HG02970 (cell line): ENCODE results near the gene PCSK7.
"Not testable (repeated sequence)": the region's sequence is repeated elsewhere in the genome, so short reads cannot be mapped to it uniquely, and the experiment has no call there.

Source experiments
- ATAC-seq: cut with Tn5 transposase; IDR thresholded peaks from one replicate; pipeline ENCODE4 v1.9.1; 2021; ENCODE audit warnings: mild to moderate bottlenecking, moderate library complexity, moderate number of reproducible peaks; ENCODE audit not compliant: unreplicated experiment, low FRiP score

The PCSK7 gene, protein sequence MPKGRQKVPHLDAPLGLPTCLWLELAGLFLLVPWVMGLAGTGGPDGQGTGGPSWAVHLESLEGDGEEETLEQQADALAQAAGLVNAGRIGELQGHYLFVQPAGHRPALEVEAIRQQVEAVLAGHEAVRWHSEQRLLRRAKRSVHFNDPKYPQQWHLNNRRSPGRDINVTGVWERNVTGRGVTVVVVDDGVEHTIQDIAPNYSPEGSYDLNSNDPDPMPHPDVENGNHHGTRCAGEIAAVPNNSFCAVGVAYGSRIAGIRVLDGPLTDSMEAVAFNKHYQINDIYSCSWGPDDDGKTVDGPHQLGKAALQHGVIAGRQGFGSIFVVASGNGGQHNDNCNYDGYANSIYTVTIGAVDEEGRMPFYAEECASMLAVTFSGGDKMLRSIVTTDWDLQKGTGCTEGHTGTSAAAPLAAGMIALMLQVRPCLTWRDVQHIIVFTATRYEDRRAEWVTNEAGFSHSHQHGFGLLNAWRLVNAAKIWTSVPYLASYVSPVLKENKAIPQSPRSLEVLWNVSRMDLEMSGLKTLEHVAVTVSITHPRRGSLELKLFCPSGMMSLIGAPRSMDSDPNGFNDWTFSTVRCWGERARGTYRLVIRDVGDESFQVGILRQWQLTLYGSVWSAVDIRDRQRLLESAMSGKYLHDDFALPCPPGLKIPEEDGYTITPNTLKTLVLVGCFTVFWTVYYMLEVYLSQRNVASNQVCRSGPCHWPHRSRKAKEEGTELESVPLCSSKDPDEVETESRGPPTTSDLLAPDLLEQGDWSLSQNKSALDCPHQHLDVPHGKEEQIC

GRCh38 chr11:117231842-117232091 lies at the start of gene PCSK7:
TSS of gene PCSK7 (minus strand) at chr11:117232073. CDS start at chr11:117229844, 2,229 bp downstream.
- no peak for ATAC-seq

- ATAC-seq: no peak
These were observed 49.3 kb upstream of the PCSK7 start for GRCh38 chr11:117281159-117281558.

GRCh38 chr11:117279711-117280376 lies 48.0 kb upstream of the PCSK7 start:
- no peak for ATAC-seq

DNA sequence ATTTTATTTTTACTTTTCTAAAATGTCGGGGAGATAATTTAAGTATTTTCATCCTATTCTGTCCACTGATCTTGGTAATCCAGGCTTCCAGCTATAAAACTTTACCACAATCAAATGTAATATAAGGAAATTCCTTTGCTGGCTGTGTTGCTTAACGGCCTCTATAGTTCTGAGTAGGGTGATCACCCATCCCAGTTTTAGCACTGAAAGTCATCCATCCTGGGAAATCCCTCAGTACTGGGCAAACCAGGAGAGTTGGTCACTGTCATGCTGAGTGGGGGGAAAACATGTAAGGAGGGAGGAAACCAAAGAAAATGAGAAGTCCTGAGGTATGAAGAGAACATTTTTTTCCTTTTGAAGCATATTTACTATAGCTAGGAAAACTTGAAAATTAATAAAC lies 46.5 kb upstream of the PCSK7 start:
- ATAC-seq: no peak

DNA sequence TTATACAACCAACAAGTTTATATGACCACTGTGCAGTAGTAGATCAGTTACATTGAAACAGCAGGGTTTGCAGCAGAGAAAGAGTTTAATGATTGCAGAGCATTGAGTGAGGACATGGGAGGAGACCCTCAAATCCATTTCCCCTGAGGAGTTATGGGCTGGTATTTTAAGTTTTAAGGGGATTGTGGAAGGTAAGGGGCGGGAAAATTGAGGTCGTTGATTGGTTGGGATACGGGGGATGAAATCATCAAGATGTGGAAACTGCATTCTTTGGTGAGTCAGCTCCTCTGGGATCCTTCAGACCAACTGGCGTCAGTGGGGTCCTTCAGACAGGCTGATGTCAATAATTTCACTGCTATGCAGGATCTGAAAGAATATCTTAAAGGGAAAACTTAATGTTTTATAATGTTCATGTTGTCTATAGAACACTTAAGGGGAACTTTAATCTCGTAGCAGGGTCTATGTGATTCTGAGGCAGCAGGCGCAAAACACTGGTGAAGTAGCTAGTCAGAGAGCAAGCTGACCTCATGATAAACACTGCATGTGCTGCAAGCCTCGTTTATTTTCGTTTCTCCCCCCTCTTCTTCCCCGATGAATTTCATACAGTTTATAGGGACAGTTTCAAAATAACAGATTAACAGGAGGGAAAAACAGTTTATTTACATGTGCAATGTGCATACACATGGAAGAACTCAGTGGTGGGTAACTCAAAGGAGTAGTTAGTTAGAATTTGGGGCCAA lies 41.8 kb upstream of the PCSK7 start:
- ATAC-seq: no peak

DNA sequence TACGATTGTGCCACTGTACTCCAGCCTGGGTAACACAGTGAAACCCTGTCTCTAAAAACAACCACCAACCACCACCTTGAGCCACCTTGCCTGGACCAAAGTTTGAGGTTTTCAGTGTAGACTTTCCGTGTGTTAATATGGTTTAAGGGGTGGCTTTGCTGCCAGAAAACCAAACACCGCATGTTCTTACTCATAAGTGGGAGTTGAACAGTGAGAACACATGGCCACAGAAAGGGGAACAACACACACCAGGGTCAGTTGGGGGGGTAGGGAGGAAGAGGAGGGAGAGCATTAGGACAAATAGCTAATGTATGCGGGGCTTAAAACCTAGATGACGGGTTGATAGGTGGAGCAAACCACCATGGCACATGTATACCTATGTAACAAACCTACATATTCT lies 40.3 kb upstream of the PCSK7 start:
- ATAC-seq: not testable (repeated sequence)

DNA sequence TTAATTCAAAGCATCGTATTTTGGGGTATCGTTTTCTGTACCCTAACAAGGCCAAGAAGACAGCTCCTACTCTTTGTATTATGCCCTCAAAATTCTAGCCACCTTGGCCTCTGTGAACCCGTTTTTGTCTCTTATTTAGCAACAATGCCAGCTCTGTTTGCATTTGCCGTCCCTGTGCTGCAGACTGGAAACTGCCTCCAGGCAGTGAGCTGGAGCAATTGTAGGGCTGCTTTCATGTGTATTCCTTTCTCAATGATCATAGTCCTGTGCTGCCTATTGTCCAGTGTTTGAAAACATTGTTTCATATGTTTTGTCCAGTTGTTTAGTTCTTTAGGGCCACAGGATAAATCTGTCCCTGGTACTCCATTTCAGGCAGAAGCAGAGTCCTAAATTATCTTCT lies 39.3 kb upstream of the PCSK7 start:
- ATAC-seq: no peak

DNA sequence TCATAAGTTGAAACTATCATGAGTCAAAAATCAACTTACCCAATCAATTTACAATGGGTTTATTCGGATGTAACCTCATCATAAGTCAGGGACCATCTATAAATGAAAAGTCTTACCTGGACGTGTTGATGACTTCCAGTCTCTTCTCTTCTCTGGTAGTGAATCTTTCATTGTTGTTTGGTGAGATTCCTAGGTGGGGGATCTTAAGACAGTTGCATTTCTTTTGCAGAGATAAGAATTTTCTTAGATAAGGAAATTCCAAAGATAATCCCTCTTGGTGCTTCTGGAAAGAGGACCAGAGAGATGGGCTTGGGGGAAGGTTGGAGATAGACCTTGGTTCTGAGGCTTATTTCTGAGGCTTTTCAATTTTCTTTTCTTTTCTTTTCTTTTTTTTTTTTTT lies 38.0 kb upstream of the PCSK7 start:
- ATAC-seq: no peak

DNA sequence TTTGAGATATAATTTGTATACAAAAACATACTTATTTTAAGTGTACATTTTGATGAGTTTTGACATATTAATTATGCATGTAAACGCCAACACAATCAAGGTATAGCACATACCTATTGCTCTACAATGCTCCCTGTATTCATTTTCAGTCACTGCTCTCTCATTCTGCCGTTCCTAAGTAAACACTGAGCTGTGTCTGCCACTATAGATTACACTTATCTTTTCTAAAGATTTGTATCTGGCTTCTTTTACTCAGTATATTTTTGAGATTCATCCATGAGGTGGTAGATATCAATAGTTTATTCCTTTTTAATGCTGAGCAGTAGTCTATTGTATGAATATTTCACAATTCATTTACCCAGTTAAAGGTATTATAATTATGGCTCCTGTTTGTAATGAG lies 33.9 kb upstream of the PCSK7 start:
- ATAC-seq: no peak

- ATAC-seq: not testable (repeated sequence)
These were observed 32.9 kb upstream of the PCSK7 start for GRCh38 chr11:117264624-117265323.

- no peak for ATAC-seq
These were observed 27.5 kb upstream of the PCSK7 start for GRCh38 chr11:117259417-117259816.

DNA sequence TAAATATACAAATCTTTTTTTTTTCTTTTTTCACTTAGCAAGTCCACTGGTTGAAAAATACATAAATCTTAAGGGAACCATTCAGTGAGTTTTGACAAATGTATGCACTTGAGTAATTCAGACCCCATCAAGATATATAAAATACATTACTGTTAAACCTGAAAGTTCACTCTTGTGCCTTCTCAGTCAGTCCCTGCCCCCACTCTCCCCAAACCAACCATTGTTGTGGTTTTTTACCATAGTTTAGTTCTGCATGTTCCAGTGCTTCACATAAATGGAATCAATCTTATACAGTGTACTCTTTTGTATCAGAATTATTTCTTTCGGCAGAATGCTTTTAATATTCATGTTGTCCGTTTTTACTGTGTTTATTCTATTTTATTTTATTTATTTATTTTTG lies 26.7 kb upstream of the PCSK7 start:
- ATAC-seq: no peak

DNA sequence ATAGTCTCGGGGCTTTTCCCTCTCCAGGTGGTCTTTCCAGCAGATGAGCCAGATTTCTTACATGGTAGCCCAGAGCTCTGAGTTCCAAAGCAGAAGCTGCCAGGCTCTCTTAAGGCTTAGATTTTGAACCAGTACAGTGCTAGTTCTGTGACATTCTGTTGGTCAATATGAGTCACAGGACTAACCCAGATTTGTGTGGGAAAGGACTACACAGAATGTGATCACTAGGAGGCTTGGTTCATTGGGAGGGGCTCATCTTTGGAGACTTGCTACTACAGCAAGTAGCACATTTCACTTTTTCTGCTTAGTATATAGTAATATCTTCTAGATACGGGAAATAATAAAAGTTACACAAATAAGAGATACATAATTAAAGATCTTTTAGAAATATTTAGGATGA lies 24.7 kb upstream of the PCSK7 start:
- ATAC-seq: no peak

DNA sequence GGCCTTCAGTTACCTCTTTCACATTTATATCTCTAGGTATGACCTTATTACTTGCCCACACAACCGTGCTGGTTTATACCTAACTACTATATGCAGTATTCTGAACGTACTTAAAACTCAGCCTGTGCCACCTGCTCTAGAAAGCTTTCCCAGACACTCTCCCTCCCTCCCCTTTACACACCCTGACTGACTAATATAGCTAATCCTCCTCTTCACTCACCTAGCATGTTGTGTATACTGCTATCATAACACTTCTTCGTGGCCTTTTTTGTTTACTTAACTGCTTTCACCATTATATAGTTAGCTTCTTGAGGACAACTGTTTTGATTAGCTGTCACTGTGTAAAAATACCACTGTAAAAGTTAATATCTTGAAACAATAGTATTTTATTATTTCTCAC lies 24.1 kb upstream of the PCSK7 start:
- no peak for ATAC-seq

- no peak for ATAC-seq
These were observed 19.6 kb upstream of the PCSK7 start for GRCh38 chr11:117251506-117251905.

DNA sequence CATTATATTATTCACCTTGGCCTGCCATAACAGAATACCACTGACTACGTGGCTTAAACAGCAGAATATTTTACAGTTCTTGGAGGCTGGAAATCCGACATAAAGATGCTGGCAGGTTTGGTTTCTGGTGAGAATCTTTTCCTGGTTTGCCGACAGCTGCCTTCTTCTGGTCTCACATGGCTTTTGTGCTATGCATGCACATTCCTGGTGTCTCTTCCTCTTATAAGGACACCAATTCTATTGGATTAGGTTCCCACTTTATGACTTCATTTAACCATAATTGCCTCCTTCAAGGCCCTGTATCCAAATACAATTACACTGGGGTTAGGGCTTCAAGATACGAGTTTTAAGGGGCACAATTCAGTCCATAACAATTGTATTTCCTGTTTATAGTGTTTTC lies 17.7 kb upstream of the PCSK7 start:
- no peak for ATAC-seq

- no peak for ATAC-seq
These were observed 16.5 kb upstream of the PCSK7 start for GRCh38 chr11:117248341-117248740.

DNA sequence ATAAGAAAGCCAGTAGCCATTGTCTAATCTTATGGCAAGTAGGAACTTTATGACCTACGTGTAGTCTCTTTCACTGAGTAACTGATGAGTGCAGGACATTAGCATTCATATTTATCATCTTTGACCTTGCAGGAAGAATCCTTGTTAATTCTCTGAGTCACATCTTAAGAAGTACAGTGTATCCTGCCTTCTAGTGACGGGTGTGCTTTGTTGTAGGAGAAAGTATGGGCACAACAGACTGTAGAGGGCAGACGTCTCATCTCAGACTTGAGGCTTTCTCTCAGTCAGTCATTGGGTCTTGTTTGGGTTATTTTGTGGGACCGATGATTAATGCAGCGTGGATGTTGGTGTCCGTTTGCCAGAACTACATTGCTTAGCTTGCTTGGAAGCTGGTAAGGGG lies 7.4 kb upstream of the PCSK7 start:
- ATAC-seq: no peak

DNA sequence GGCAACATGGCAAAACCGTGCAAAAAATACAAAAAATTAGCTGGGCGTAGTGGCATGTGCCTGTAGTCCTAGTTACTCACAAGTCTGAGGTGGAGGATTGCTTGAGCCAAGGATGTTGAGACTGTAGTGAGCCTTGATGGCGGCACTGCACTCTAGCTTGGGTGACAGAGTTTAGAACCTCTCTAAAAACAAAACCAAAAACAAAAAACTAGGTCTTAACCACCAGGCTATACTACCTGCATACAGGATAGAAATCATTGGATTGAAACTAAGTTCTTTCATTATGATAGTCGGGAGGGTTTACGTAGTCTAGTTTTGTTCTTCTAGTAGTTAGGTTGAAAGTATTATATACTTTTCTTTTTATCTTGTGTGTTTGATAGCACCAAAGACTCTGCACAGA lies 6.3 kb upstream of the PCSK7 start:
- ATAC-seq: no peak

- no peak for ATAC-seq
These were observed 1.1 kb upstream of the PCSK7 start for GRCh38 chr11:117232911-117233409.
